DOHH2 (cell line): ENCODE measurements around the gene UBAC2.
A peak's percentile ranks its signal among the peaks of the same experiment; 100 is the strongest.

ENCODE experiments used
- H3F3A ChIP-seq: fragments of 200-600 bp; sonication (generic), shearing (Covaris generic); 2 replicates; pipeline ENCODE4 v1.6.0; 2016; ENCODE audit warnings: antibody characterized with exemption, mild to moderate bottlenecking; ENCODE audit not compliant: control insufficient read depth, insufficient read depth
- H3K27ac ChIP-seq: fragments of 200-600 bp; sonication (generic); 2 replicates; pipeline ENCODE4 v1.5.1; 2014; ENCODE audit warnings: low read depth, mild to moderate bottlenecking, low read length, moderate library complexity
- H3K27me3 ChIP-seq: fragments of 200-600 bp; sonication (generic); 2 replicates; pipeline ENCODE4 v1.6.1; 2014; ENCODE audit warnings: mild to moderate bottlenecking, low read length, mixed read lengths; ENCODE audit not compliant: control insufficient read depth
- H3K36me3 ChIP-seq: fragments of 200-600 bp; sonication (generic); 2 replicates; pipeline ENCODE4 v1.6.1; 2014; ENCODE audit warnings: mild to moderate bottlenecking, low read length, moderate library complexity, mixed read lengths; ENCODE audit not compliant: control insufficient read depth
- H3K4me1 ChIP-seq: fragments of 200-600 bp; sonication (generic); 2 replicates; pipeline ENCODE4 v1.6.1; 2014; ENCODE audit warnings: mild to moderate bottlenecking, low read length, mixed read lengths; ENCODE audit not compliant: control insufficient read depth
- H3K4me2 ChIP-seq: fragments of 200-600 bp; sonication (generic); 2 replicates; pipeline ENCODE4 v1.6.0; 2014; ENCODE audit warnings: mild to moderate bottlenecking, low read length, moderate library complexity
- H3K4me3 ChIP-seq: fragments of 200-600 bp; sonication (generic); 2 replicates; pipeline ENCODE4 v1.5.1; 2014; ENCODE audit warnings: mild to moderate bottlenecking, low read length, mixed read lengths
- H3K79me2 ChIP-seq: fragments of 200-600 bp; sonication (generic); 2 replicates; pipeline ENCODE4 v1.6.1; 2014; ENCODE audit warnings: mild to moderate bottlenecking, low read length, mixed read lengths; ENCODE audit not compliant: control insufficient read depth
- H3K9me2 ChIP-seq: fragments of 200-600 bp; sonication (generic); replicated peaks from 2 replicates; pipeline ENCODE4 v1.6.1; 2014; ENCODE audit warnings: mild to moderate bottlenecking, low read length, mixed read lengths; ENCODE audit not compliant: control insufficient read depth
- H3K9me3 ChIP-seq: fragments of 200-600 bp; sonication (generic); 2 replicates; pipeline ENCODE4 v1.6.1; 2014; ENCODE audit warnings: antibody characterized with exemption, low read length, mixed read lengths; ENCODE audit not compliant: control insufficient read depth, insufficient read depth
- H4K20me1 ChIP-seq: fragments of 200-600 bp; sonication (generic); 2 replicates; pipeline ENCODE4 v1.6.0; 2014; ENCODE audit warnings: low read depth, mild to moderate bottlenecking, antibody characterized with exemption, low read length, moderate library complexity; ENCODE audit not compliant: control insufficient read depth, insufficient read depth
- EZH2phosphoT487 ChIP-seq: fragments of 200-600 bp; sonication (generic); IDR thresholded peaks from 2 replicates; pipeline ENCODE4 v1.6.1; 2017; ENCODE audit warnings: borderline replicate concordance, mild to moderate bottlenecking, antibody characterized with exemption, low read length, moderate library complexity, mixed read lengths
- TF ChIP-seq, protein P1 (sequence below): fragments of 200-600 bp; sonication (generic); IDR thresholded peaks from one replicate; pipeline ENCODE4 v1.5.1; 2014; ENCODE audit warnings: antibody characterized with exemption, mild to moderate bottlenecking, low read depth, low read length; ENCODE audit not compliant: poor library complexity, severe bottlenecking

Gene UBAC2

DNA sequence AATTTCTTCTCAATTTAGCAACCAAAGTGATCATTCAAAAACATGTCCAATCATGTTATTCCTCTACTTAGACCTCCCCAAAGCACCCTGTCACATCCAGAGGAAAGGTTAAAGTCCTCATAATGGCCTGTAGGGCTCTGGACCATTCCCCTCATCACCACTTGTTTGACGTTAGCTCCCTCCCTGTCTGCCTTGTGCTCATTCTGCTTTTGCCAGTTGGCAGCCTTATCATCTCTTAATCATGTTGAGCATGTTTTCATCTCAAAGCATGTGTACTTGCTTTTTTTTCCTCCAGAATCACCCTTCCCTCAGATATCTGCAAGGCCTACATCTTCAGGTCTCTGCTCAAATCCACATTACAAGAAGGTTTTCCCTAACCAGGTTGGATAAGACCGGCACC, 25.9 kb downstream of the UBAC2 start:
- TF ChIP-seq, protein P1, sequence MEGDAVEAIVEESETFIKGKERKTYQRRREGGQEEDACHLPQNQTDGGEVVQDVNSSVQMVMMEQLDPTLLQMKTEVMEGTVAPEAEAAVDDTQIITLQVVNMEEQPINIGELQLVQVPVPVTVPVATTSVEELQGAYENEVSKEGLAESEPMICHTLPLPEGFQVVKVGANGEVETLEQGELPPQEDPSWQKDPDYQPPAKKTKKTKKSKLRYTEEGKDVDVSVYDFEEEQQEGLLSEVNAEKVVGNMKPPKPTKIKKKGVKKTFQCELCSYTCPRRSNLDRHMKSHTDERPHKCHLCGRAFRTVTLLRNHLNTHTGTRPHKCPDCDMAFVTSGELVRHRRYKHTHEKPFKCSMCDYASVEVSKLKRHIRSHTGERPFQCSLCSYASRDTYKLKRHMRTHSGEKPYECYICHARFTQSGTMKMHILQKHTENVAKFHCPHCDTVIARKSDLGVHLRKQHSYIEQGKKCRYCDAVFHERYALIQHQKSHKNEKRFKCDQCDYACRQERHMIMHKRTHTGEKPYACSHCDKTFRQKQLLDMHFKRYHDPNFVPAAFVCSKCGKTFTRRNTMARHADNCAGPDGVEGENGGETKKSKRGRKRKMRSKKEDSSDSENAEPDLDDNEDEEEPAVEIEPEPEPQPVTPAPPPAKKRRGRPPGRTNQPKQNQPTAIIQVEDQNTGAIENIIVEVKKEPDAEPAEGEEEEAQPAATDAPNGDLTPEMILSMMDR, result no peak
- TF ChIP-seq EZH2phosphoT487, result no peak
- no peaks in the 10 kb centered on the region for H3K9me2 ChIP-seq
- H3K4me2 ChIP-seq, result peak overlapping the region; percentile 60; the same call in 1 of the 2 replicates
- peaks cover 12% of the 10 kb centered on the region for H3K36me3 ChIP-seq
- peaks cover 100% of the 10 kb centered on the region for H3K4me1 ChIP-seq
- peaks cover 16% of the 10 kb centered on the region; the same call in 1 of the 2 replicates for H4K20me1 ChIP-seq
- no peaks in the 10 kb centered on the region for H3K9me3 ChIP-seq
- peaks cover 17% of the 10 kb centered on the region for H3F3A ChIP-seq
- peaks cover 97% of the 10 kb centered on the region for H3K79me2 ChIP-seq
- H3K27me3 ChIP-seq, result no peaks in the 10 kb centered on the region
- no peak overlapping the region for H3K4me3 ChIP-seq
- no peak overlapping the region for H3K27ac ChIP-seq

DNA sequence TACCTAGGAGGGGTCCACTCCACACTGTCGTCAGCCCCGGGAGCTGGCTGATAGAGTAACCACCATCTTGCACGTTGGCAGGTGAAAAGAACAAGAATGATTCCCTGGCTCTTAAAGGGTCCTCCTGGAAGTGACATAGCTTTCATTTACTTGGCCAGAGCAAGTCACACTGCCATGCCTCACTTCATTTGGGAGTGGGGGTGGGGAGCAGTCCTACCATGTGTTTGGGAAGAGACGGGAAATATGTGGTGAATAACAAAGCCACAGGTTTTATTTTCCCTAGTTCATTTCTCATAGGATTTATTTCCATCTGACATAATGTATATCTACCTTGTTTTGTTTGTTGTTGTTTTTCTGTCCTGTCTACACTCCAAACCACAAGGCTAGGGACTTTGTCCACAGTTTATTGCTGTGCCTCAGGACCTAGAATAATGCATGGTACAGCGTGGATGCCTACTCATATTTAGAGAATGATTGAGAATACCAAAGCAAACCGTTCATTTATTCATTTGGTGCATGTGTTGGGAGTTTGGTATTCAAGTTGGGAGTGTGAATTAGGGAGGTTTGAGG, 26.8 kb downstream of the UBAC2 start:
- Histone ChIP-seq H3K36me3 (peaks cover 6% of the 10 kb centered on the region), H4K20me1 (peaks cover 10% of the 10 kb centered on the region; the same call in 1 of the 2 replicates), H3K4me1 (peaks cover 100% of the 10 kb centered on the region), H3K4me3 (peak overlapping the region; percentile 74), H3K9me2 (no peaks in the 10 kb centered on the region), H3K27me3 (no peaks in the 10 kb centered on the region), H3K27ac (peak overlapping the region; percentile 89), H3K4me2 (peak overlapping the region; percentile 99), H3K9me3 (no peaks in the 10 kb centered on the region), H3F3A (peaks cover 17% of the 10 kb centered on the region), H3K79me2 (peaks cover 97% of the 10 kb centered on the region)
- no peak for TF ChIP-seq EZH2phosphoT487
- TF ChIP-seq, protein P1, result no peak

DNA sequence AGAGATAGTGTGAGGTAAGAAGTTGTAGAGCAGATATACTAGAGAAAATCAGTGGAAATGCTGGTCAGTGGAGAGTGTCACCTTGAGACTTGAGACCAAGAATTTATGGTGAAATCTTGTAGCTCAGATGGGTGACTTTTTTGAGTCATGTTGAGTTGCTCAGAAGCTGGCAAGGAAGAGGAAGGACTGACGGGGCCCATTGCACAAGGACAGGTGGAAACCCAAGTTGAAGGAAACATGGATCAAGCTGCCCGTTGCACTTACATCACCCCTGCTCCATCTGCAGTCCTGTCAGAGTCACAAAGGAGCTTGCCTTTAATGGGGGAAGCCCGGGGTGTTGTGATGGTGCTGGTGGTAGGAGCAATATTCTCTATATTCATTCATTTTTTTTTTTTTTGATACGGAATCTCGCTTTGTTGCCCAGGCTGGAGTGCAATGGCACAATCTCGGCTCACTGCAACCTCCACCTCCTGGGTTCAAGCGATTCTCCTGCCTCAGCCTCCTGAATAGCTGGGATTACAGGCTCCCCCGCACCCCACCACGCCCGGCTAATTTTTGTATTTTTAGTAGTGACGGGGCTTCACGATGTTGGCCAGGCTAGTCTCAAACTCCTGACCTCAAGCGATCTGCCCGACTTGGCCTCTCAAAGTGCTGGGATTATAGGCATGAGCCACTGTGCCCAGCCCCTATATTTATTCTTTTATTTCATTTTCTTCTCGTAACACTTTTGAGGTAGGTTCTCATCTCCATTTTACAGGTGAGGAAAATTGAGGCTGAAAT, 27.4 kb downstream of the UBAC2 start:
- Histone ChIP-seq H3K36me3 (peaks cover 6% of the 10 kb centered on the region), H3K27me3 (no peaks in the 10 kb centered on the region), H3K79me2 (peaks cover 97% of the 10 kb centered on the region), H3K4me1 (peaks cover 100% of the 10 kb centered on the region), H3K27ac (peak overlapping the region; percentile 89), H3K4me2 (peak overlapping the region; percentile 99), H3F3A (peaks cover 16% of the 10 kb centered on the region), H3K4me3 (peak overlapping the region; percentile 74), H3K9me3 (no peaks in the 10 kb centered on the region), H4K20me1 (peaks cover 6% of the 10 kb centered on the region; the same call in 1 of the 2 replicates), H3K9me2 (no peaks in the 10 kb centered on the region)
- TF ChIP-seq, protein P1, result no peak
- TF ChIP-seq EZH2phosphoT487, result no peak
